SH-SY5Y (cell line): ENCODE data around the gene OPCML.

Source experiments
- GATA2 ChIP-seq: IDR thresholded peaks from 2 replicates; pipeline ENCODE4 v1.6.1; 2011; ENCODE audit warnings: mild to moderate bottlenecking, low read depth, low read length
- GATA3 ChIP-seq: IDR thresholded peaks from 2 replicates; pipeline ENCODE4 v1.6.1; 2011; ENCODE audit warnings: low read depth, mild to moderate bottlenecking, low read length, moderate library complexity

DNA sequence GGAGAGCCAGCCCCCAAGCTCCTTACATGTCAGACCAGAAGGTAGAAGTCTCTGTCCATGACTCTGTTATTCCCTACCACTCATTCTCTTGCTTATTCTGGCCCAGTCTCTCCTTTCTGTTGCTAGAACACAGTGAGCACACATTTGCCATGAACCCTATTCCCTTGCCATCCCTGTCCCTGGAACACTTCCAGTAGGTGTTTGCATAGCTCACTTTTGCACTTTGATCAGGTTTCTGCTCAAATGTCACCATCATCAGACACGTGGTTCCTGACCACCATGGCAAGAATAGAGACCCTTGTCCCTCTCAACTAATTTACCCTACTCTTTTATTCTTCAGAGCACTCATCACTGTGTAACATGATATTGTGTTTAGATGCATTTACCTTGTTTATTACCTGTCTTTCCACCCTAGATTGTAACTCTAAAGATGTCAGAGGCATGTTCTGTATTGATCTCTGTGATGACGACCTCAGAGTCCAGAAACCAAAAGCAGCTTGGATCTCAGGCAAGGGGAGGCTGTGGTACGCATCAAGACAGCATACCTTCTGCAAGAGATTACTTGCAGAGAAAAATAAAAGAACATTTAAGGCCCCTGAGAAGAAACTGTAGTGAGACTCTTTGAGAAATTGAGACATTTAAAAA lies 606.4 kb downstream of the OPCML start:
- TF ChIP-seq GATA2 (no peak), GATA3 (no peak)
